Loucy (cell line): ENCODE results near the gene CAMTA1.

Experiments used
- H2AFZ ChIP-seq: fragments of 200-600 bp; sonication (generic); 2 replicates; pipeline ENCODE4 v1.6.0; 2016; ENCODE audit warnings: antibody characterized with exemption, mild to moderate bottlenecking, low read length, moderate library complexity
- H3F3A ChIP-seq: fragments of 200-600 bp; 2 replicates; pipeline ENCODE4 v1.6.0; 2016; ENCODE audit warnings: antibody characterized with exemption, low read depth, mild to moderate bottlenecking
- H3K27me3 ChIP-seq: fragments of 200-600 bp; sonication (generic); 2 replicates; pipeline ENCODE4 v1.6.1; 2014; ENCODE audit warnings: low read length, mild to moderate bottlenecking; ENCODE audit not compliant: insufficient read depth, poor library complexity, severe bottlenecking
- H3K36me3 ChIP-seq: fragments of 200-600 bp; sonication (generic); 2 replicates; pipeline ENCODE4 v1.6.1; 2016; ENCODE audit warnings: low read length; ENCODE audit not compliant: insufficient read depth
- H3K4me1 ChIP-seq: fragments of 200-600 bp; sonication (generic); 2 replicates; pipeline ENCODE4 v1.5.1; 2014; ENCODE audit warnings: low read length, mild to moderate bottlenecking; ENCODE audit not compliant: insufficient read depth, poor library complexity, severe bottlenecking
- H3K4me2 ChIP-seq: fragments of 200-600 bp; sonication (generic); 2 replicates; pipeline ENCODE4 v1.6.0; 2014; ENCODE audit warnings: antibody characterized with exemption, low read length, low read depth, mild to moderate bottlenecking; ENCODE audit not compliant: poor library complexity, severe bottlenecking
- H3K4me3 ChIP-seq: fragments of 200-600 bp; sonication (generic); 2 replicates; pipeline ENCODE4 v1.5.1; 2014; ENCODE audit warnings: low read length, mild to moderate bottlenecking, mixed read lengths; ENCODE audit not compliant: poor library complexity, severe bottlenecking
- H3K79me2 ChIP-seq: fragments of 200-600 bp; sonication (generic); 2 replicates; pipeline ENCODE4 v1.6.1; 2014; ENCODE audit warnings: low read length; ENCODE audit not compliant: insufficient read depth
- H3K9ac ChIP-seq: fragments of 200-600 bp; sonication (generic); 2 replicates; pipeline ENCODE4 v1.6.0; 2014; ENCODE audit warnings: mild to moderate bottlenecking, low read depth, low read length, moderate library complexity; ENCODE audit not compliant: poor library complexity, severe bottlenecking
- H3K9me2 ChIP-seq: fragments of 200-600 bp; sonication (generic); replicated peaks from 2 replicates; pipeline ENCODE4 v1.6.1; 2016; ENCODE audit warnings: low read depth, low read length, mixed read lengths
- H3K9me3 ChIP-seq: fragments of 200-600 bp; sonication (generic); 2 replicates; pipeline ENCODE4 v1.6.1; 2014; ENCODE audit warnings: mild to moderate bottlenecking, antibody characterized with exemption, low read length, low read depth; ENCODE audit not compliant: insufficient read depth
- H4K20me1 ChIP-seq: fragments of 200-600 bp; sonication (generic); 2 replicates; pipeline ENCODE4 v1.6.0; 2014; ENCODE audit warnings: antibody characterized with exemption, low read length, mild to moderate bottlenecking; ENCODE audit not compliant: insufficient read depth, poor library complexity, severe bottlenecking
- CTCF ChIP-seq: fragments of 200-600 bp; sonication (generic); conservative IDR thresholded peaks from 2 replicates; pipeline ENCODE4 v1.5.1; 2014; ENCODE audit warnings: mild to moderate bottlenecking, antibody characterized with exemption, low read length
- EZH2phosphoT487 ChIP-seq: fragments of 200-600 bp; IDR thresholded peaks from 2 replicates; pipeline ENCODE4 v1.6.1; 2018; ENCODE audit warnings: antibody characterized with exemption, mild to moderate bottlenecking, moderate library complexity, borderline replicate concordance

Gene CAMTA1

GRCh38 chr1:7339953-7340352, 554.7 kb downstream of the CAMTA1 start:
- no peaks in the 10 kb centered on the region for H3K36me3 ChIP-seq
- H3K4me2 ChIP-seq, result no peak overlapping the region
- H3K4me3 ChIP-seq, result no peak overlapping the region
- no peak overlapping the region for H3K9ac ChIP-seq
- H2AFZ ChIP-seq, result no peak overlapping the region
- H3K4me1 ChIP-seq, result no peaks in the 10 kb centered on the region
- no peak for TF ChIP-seq EZH2phosphoT487
- TF ChIP-seq CTCF, result no peak
- H4K20me1 ChIP-seq, result no peaks in the 10 kb centered on the region
- no peaks in the 10 kb centered on the region for H3F3A ChIP-seq
- H3K9me2 ChIP-seq, result no peaks in the 10 kb centered on the region
- H3K79me2 ChIP-seq, result no peaks in the 10 kb centered on the region
- no peaks in the 10 kb centered on the region for H3K27me3 ChIP-seq
- H3K9me3 ChIP-seq, result peaks cover 4% of the 10 kb centered on the region; the same call in 1 of the 2 replicates

- Histone ChIP-seq H3K4me1 (no peaks in the 10 kb centered on the region), H3K4me3 (no peak overlapping the region), H3K36me3 (no peaks in the 10 kb centered on the region), H2AFZ (no peak overlapping the region), H4K20me1 (no peaks in the 10 kb centered on the region), H3K79me2 (no peaks in the 10 kb centered on the region), H3F3A (no peaks in the 10 kb centered on the region), H3K4me2 (no peak overlapping the region), H3K9me3 (peaks cover 4% of the 10 kb centered on the region; the same call in 1 of the 2 replicates), H3K27me3 (no peaks in the 10 kb centered on the region), H3K9ac (no peak overlapping the region), H3K9me2 (no peaks in the 10 kb centered on the region)
- TF ChIP-seq CTCF (no peak), EZH2phosphoT487 (no peak)
Measured at GRCh38 chr1:7341145-7341905, 556.1 kb downstream of the CAMTA1 start.

- no peaks in the 10 kb centered on the region for H3K9me2 ChIP-seq
- TF ChIP-seq CTCF (no peak), EZH2phosphoT487 (no peak)
- no peaks in the 10 kb centered on the region for H3K4me1 ChIP-seq
- no peak overlapping the region for H3K4me2 ChIP-seq
- H3K9ac ChIP-seq, result no peak overlapping the region
- no peaks in the 10 kb centered on the region for H3K27me3 ChIP-seq
- no peaks in the 10 kb centered on the region for H4K20me1 ChIP-seq
- no peaks in the 10 kb centered on the region for H3K36me3 ChIP-seq
- no peak overlapping the region for H2AFZ ChIP-seq
- H3K79me2 ChIP-seq, result no peaks in the 10 kb centered on the region
- H3K9me3 ChIP-seq, result no peaks in the 10 kb centered on the region
- H3F3A ChIP-seq, result no peaks in the 10 kb centered on the region
- H3K4me3 ChIP-seq, result no peak overlapping the region
Measured at GRCh38 chr1:7343882-7344281, 558.6 kb downstream of the CAMTA1 start.
